Esophagus muscularis mucosa (tissue), 4 donors: ENCODE measurements around the gene HOXD4.

Experiments
- EP300 ChIP-seq: sonication (generic); formaldehyde crosslinking; IDR thresholded peaks from one replicate; pipeline ENCODE4 v1.6.1; 2017; ENCODE audit warnings: antibody characterized with exemption
- POLR2A ChIP-seq: fragments of 450-650 bp; IDR thresholded peaks from one replicate; pipeline ENCODE4 v1.6.1; 2017; ENCODE audit warnings: antibody characterized with exemption, moderate library complexity, mild to moderate bottlenecking, low read depth
- TF ChIP-seq, protein P1 (sequence below), 3 experiments: fragments of 200-600 bp in 2 of 3; fragments of 450-650 bp in 1 of 3; sonication (generic) in 2 of 3; IDR thresholded peaks; one replicate each; pipeline ENCODE4 v1.5.1; 2017 to 2019; ENCODE audit warnings: antibody characterized with exemption in 3 of 3, mild to moderate bottlenecking in 2 of 3, moderate library complexity in 1 of 3

DNA sequence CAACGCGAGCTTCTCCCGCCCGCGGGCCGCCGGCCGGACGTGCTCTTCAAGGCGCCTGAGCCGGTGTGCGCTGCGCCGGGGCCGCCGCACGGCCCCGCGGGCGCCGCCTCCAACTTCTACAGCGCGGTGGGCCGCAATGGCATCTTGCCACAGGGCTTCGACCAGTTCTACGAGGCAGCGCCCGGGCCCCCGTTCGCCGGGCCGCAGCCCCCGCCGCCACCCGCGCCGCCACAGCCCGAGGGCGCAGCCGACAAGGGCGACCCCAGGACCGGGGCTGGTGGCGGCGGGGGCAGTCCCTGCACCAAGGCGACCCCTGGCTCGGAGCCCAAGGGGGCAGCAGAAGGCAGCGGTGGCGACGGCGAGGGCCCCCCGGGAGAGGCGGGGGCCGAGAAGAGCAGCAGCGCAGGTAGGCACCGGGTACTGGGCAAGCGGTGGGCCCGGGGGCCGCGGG, 43.6 kb upstream of the HOXD4 start:
- TF ChIP-seq EP300: no peak
- TF ChIP-seq, protein P1, sequence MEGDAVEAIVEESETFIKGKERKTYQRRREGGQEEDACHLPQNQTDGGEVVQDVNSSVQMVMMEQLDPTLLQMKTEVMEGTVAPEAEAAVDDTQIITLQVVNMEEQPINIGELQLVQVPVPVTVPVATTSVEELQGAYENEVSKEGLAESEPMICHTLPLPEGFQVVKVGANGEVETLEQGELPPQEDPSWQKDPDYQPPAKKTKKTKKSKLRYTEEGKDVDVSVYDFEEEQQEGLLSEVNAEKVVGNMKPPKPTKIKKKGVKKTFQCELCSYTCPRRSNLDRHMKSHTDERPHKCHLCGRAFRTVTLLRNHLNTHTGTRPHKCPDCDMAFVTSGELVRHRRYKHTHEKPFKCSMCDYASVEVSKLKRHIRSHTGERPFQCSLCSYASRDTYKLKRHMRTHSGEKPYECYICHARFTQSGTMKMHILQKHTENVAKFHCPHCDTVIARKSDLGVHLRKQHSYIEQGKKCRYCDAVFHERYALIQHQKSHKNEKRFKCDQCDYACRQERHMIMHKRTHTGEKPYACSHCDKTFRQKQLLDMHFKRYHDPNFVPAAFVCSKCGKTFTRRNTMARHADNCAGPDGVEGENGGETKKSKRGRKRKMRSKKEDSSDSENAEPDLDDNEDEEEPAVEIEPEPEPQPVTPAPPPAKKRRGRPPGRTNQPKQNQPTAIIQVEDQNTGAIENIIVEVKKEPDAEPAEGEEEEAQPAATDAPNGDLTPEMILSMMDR (IDR thresholded peaks at IDR 0.05): no peak
- no peak for TF ChIP-seq POLR2A
